K562 (cell line): Measurements from ENCODE around the gene PRPSAP1. TPM values are rescaled to one million over a fixed set of nuclear protein-coding genes. Genes with fewer than 3 reads are reported as not detected.

Experiments
- BRF1 ChIP-seq: IDR thresholded peaks from 3 replicates; pipeline ENCODE4 v1.6.1; 2011; ENCODE audit warnings: borderline replicate concordance, mild to moderate bottlenecking; ENCODE audit not compliant: insufficient read length; ENCODE audit errors: extremely low read depth
- KAT2B ChIP-seq: IDR thresholded peaks from one replicate; pipeline ENCODE4 v1.6.1; 2012; ENCODE audit warnings: low read depth, mild to moderate bottlenecking, control low read depth, inconsistent platforms, low read length, moderate library complexity
- RBM14 ChIP-seq: fragments of 200-400 bp; formaldehyde crosslinking; IDR thresholded peaks from 2 replicates; pipeline ENCODE4 v1.6.1; 2018; ENCODE audit warnings: low read depth, mild to moderate bottlenecking, low read length, moderate library complexity, borderline replicate concordance; ENCODE audit not compliant: insufficient read depth
- SRSF9 ChIP-seq: fragments of 200-400 bp; formaldehyde crosslinking; IDR thresholded peaks from 2 replicates; pipeline ENCODE4 v1.6.1; 2017; ENCODE audit warnings: low read depth, low read length, borderline replicate concordance
- ZNF217 ChIP-seq: sonication (generic); formaldehyde crosslinking; IDR thresholded peaks from 2 replicates; pipeline ENCODE4 v1.8.0; 2022; ENCODE audit warnings: mild to moderate bottlenecking, missing genetic modification reagents
- ZSCAN29 ChIP-seq: fragments of 450-650 bp; IDR thresholded peaks from 2 replicates; pipeline ENCODE4 v1.6.1; 2017
- ZSCAN32 ChIP-seq: fragments of 450-650 bp; formaldehyde crosslinking; IDR thresholded peaks from 2 replicates; pipeline ENCODE4 v1.4.0; 2020; ENCODE audit warnings: mild to moderate bottlenecking, moderate library complexity
- polyA plus RNA-seq, 8 experiments: library from polyadenylated mRNA; depleted of rRNA in 4 of 8; stranded (reverse) in 5 of 8; unstranded in 3 of 8; fragments of >200 nt; fragmentation: Nextera tagmentation in 2 of 8; fragmentation: Illumina TruSeq in 1 of 8; extraction: Ambion mirVana in 2 of 8; extraction: Trizol in 1 of 8; gene quantifications; 2 replicates each; pipeline versions ENCODE4 v1.2.1 to v1.2.3, GENCODE V29; 2011 to 2014; ENCODE audit warnings: inconsistent platforms in 1 of 8, missing spikeins in 1 of 8
- total RNA-seq, 7 experiments: library from RNA; depleted of rRNA in 6 of 7; stranded (reverse); fragments of >200 nt in 6 of 7; fragmentation: Illumina TruSeq in 2 of 7; extraction: Trizol in 2 of 7; gene quantifications; 2 replicates each; pipeline versions ENCODE4 v1.2.1 to v1.2.3, GENCODE V29; 2011 to 2021; ENCODE audit warnings: low replicate concordance in 1 of 7
- TF ChIP-seq, protein P1 (sequence below): fragments of 450-650 bp; IDR thresholded peaks from 2 replicates; pipeline ENCODE4 v1.6.1; 2016; ENCODE audit warnings: mild to moderate bottlenecking
- TF ChIP-seq, protein P2 (sequence below): fragments of 250-450 bp; sonication (Bioruptor Pico); IDR thresholded peaks from 2 replicates; pipeline ENCODE4 v1.4.0; 2020; ENCODE audit warnings: mild to moderate bottlenecking, moderate library complexity
- TF ChIP-seq, protein P3 (sequence below): fragments of 450-650 bp; IDR thresholded peaks from 2 replicates; pipeline ENCODE4 v1.6.1; 2016; ENCODE audit warnings: antibody characterized with exemption
- TF ChIP-seq, protein P4 (sequence below): sonication (generic); formaldehyde crosslinking; IDR thresholded peaks from 2 replicates; pipeline ENCODE4 v1.8.0; 2023; ENCODE audit warnings: missing genetic modification reagents, mild to moderate bottlenecking, borderline replicate concordance
- TF ChIP-seq, protein P5 (sequence below), 2 experiments: fragments of 250-450 bp in 1 of 2; fragments of 450-650 bp in 1 of 2; sonication (Bioruptor Pico) in 1 of 2; IDR thresholded peaks; 2 replicates each; pipeline versions ENCODE4 v1.6.1 to v1.8.0; 2016 to 2021; ENCODE audit warnings: mild to moderate bottlenecking in 2 of 2, moderate library complexity in 2 of 2, missing compliant biosample characterization in 1 of 2, missing genetic modification characterization in 1 of 2

PRPSAP1 gene
- total and polyA plus RNA-seq, 9 of the 15 experiments (the other 6 are each of a cell fraction or from before 2014, with no cell fraction given), result 21.9 to 77.1 (median 40.8) TPM

DNA sequence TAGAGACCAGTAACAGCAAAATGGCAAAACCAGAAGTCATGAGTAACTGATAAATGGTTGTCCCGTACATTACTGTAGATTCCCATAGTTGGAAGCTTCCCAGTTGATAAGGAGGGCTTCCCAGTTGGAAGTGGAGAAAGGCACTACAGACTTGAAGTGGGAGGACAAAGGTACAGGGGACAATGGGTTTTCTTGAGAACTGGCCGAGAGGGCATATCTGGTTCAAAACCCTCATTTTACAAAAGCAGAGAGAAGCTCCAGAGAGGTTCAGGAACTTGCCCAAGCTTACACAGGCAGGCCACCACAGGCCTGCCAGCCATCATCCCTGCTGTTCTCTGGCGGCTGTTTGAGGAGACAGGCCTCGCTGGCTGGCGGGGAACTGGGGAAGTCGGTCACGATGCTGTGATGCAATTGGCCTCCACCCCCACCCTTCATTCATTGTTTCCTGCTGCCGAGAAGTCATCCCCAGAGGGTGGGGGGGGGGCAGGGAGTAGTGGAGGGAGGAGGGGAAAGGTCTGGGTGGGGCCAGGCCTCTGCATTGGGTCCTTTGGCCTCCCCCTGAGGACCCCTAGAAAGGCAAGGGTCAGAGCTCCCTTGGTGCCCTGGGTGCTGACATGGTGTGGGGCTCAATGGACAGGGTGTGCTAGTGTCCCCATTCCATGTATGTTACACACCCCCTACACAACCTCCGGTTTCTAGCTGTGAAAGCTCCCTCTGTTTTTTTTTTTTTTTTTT, 85.5 kb downstream of the PRPSAP1 start (continued):
- TF ChIP-seq, protein P1, sequence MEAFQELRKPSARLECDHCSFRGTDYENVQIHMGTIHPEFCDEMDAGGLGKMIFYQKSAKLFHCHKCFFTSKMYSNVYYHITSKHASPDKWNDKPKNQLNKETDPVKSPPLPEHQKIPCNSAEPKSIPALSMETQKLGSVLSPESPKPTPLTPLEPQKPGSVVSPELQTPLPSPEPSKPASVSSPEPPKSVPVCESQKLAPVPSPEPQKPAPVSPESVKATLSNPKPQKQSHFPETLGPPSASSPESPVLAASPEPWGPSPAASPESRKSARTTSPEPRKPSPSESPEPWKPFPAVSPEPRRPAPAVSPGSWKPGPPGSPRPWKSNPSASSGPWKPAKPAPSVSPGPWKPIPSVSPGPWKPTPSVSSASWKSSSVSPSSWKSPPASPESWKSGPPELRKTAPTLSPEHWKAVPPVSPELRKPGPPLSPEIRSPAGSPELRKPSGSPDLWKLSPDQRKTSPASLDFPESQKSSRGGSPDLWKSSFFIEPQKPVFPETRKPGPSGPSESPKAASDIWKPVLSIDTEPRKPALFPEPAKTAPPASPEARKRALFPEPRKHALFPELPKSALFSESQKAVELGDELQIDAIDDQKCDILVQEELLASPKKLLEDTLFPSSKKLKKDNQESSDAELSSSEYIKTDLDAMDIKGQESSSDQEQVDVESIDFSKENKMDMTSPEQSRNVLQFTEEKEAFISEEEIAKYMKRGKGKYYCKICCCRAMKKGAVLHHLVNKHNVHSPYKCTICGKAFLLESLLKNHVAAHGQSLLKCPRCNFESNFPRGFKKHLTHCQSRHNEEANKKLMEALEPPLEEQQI, result no peak
- TF ChIP-seq RBM14 (no peak), ZSCAN29 (no peak; the same call in 1 of the 2 replicates), BRF1 (no peak), ZSCAN32 (CRISPR knock-in tag) (no peak), SRSF9 (no peak), ZNF217 (no peak), KAT2B (no peak)
- TF ChIP-seq, protein P2, sequence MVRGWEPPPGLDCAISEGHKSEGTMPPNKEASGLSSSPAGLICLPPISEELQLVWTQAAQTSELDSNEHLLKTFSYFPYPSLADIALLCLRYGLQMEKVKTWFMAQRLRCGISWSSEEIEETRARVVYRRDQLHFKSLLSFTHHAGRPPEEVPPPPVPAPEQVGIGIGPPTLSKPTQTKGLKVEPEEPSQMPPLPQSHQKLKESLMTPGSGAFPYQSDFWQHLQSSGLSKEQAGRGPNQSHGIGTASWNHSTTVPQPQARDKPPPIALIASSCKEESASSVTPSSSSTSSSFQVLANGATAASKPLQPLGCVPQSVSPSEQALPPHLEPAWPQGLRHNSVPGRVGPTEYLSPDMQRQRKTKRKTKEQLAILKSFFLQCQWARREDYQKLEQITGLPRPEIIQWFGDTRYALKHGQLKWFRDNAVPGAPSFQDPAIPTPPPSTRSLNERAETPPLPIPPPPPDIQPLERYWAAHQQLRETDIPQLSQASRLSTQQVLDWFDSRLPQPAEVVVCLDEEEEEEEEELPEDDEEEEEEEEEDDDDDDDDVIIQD, result no peak
- TF ChIP-seq, protein P3, sequence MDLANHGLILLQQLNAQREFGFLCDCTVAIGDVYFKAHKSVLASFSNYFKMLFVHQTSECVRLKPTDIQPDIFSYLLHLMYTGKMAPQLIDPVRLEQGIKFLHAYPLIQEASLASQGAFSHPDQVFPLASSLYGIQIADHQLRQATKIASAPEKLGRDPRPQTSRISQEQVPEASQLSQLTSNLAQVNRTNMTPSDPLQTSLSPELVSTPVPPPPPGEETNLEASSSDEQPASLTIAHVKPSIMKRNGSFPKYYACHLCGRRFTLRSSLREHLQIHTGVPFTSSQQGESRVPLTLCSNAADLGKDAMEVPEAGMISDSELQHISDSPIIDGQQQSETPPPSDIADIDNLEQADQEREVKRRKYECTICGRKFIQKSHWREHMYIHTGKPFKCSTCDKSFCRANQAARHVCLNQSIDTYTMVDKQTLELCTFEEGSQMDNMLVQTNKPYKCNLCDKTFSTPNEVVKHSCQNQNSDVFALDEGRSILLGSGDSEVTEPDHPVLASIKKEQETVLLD, result no peak
- TF ChIP-seq, protein P4, sequence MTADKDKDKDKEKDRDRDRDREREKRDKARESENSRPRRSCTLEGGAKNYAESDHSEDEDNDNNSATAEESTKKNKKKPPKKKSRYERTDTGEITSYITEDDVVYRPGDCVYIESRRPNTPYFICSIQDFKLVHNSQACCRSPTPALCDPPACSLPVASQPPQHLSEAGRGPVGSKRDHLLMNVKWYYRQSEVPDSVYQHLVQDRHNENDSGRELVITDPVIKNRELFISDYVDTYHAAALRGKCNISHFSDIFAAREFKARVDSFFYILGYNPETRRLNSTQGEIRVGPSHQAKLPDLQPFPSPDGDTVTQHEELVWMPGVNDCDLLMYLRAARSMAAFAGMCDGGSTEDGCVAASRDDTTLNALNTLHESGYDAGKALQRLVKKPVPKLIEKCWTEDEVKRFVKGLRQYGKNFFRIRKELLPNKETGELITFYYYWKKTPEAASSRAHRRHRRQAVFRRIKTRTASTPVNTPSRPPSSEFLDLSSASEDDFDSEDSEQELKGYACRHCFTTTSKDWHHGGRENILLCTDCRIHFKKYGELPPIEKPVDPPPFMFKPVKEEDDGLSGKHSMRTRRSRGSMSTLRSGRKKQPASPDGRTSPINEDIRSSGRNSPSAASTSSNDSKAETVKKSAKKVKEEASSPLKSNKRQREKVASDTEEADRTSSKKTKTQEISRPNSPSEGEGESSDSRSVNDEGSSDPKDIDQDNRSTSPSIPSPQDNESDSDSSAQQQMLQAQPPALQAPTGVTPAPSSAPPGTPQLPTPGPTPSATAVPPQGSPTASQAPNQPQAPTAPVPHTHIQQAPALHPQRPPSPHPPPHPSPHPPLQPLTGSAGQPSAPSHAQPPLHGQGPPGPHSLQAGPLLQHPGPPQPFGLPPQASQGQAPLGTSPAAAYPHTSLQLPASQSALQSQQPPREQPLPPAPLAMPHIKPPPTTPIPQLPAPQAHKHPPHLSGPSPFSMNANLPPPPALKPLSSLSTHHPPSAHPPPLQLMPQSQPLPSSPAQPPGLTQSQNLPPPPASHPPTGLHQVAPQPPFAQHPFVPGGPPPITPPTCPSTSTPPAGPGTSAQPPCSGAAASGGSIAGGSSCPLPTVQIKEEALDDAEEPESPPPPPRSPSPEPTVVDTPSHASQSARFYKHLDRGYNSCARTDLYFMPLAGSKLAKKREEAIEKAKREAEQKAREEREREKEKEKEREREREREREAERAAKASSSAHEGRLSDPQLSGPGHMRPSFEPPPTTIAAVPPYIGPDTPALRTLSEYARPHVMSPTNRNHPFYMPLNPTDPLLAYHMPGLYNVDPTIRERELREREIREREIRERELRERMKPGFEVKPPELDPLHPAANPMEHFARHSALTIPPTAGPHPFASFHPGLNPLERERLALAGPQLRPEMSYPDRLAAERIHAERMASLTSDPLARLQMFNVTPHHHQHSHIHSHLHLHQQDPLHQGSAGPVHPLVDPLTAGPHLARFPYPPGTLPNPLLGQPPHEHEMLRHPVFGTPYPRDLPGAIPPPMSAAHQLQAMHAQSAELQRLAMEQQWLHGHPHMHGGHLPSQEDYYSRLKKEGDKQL (CRISPR knock-in tag), result no peak
- TF ChIP-seq, protein P5, sequence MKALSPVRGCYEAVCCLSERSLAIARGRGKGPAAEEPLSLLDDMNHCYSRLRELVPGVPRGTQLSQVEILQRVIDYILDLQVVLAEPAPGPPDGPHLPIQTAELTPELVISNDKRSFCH (CRISPR knock-in tag; IDR thresholded peaks at IDR 0.05), result no peak
- TF ChIP-seq, protein P5 (tag; IDR thresholded peaks at IDR 0.05), result peak; percentile 45; the same call in 1 of the 2 replicates
